CD14-positive monocyte (primary cell): ENCODE measurements around the gene MYO3B. TPM values are rescaled to one million over a fixed set of nuclear protein-coding genes. Genes with fewer than 3 reads are reported as not detected.

ENCODE experiments used
- DNase-seq, 3 donors: peaks; one replicate each; pipeline ENCODE4 v3.0.0-alpha.2; 2011 to 2022
- H2AFZ ChIP-seq: 2 replicates; pipeline ENCODE4 v1.6.0; 2012; ENCODE audit warnings: mild to moderate bottlenecking, low read depth, low read length, inconsistent platforms; ENCODE audit not compliant: insufficient read depth, poor library complexity, severe bottlenecking
- H3K27ac ChIP-seq, 2 donors: 1 replicate in 1 of 2; 2 replicates in 1 of 2; pipeline ENCODE4 v1.5.1; 2012 to 2013; ENCODE audit warnings: low read length in 2 of 2, control low read depth in 1 of 2, inconsistent platforms in 1 of 2, low read depth in 1 of 2, mild to moderate bottlenecking in 1 of 2
- H3K27me3 ChIP-seq, 2 donors: one replicate each; pipeline versions ENCODE4 v1.6.0 to v1.6.1; 2011 to 2013; ENCODE audit warnings: low read length in 2 of 2; ENCODE audit not compliant: control insufficient read depth in 2 of 2, insufficient read depth in 2 of 2
- H3K36me3 ChIP-seq, 2 donors: replicated peaks in 1 of 2; 1 replicate in 1 of 2; 2 replicates in 1 of 2; pipeline versions ENCODE4 v1.5.1 to v1.6.1; 2012 to 2013; ENCODE audit warnings: low read length in 2 of 2, control low read depth in 1 of 2, inconsistent platforms in 1 of 2, mild to moderate bottlenecking in 1 of 2; ENCODE audit not compliant: insufficient read depth in 2 of 2, control insufficient read depth in 1 of 2
- H3K4me1 ChIP-seq, 2 donors: 1 replicate in 1 of 2; 2 replicates in 1 of 2; pipeline versions ENCODE4 v1.5.1 to v1.6.1; 2012 to 2013; ENCODE audit warnings: low read length in 2 of 2, control low read depth in 1 of 2, inconsistent platforms in 1 of 2, mild to moderate bottlenecking in 1 of 2, moderate library complexity in 1 of 2; ENCODE audit not compliant: insufficient read depth in 2 of 2, control insufficient read depth in 1 of 2
- H3K4me2 ChIP-seq: replicated peaks from 2 replicates; pipeline ENCODE3; 2012; ENCODE audit warnings: low read length, moderate library complexity, mild to moderate bottlenecking; ENCODE audit not compliant: poor library complexity, severe bottlenecking; ENCODE audit errors: extremely low read depth
- H3K4me3 ChIP-seq, 3 experiments: fragments of 200-600 bp in 1 of 3; sonication (generic) in 1 of 3; replicated peaks in 1 of 3; 1 replicate in 2 of 3; 2 replicates in 1 of 3; pipeline ENCODE4 v1.5.1; 2011 to 2013; ENCODE audit warnings: low read length in 3 of 3, mild to moderate bottlenecking in 3 of 3, control low read depth in 2 of 3, low read depth in 2 of 3, inconsistent platforms in 1 of 3, moderate library complexity in 1 of 3
- H3K79me2 ChIP-seq: 2 replicates; pipeline ENCODE4 v1.6.0; 2012; ENCODE audit warnings: mild to moderate bottlenecking, control low read depth, inconsistent platforms, low read length, moderate library complexity; ENCODE audit not compliant: insufficient read depth
- H3K9ac ChIP-seq: 2 replicates; pipeline ENCODE4 v1.6.0; 2017; ENCODE audit warnings: low read length, mild to moderate bottlenecking; ENCODE audit not compliant: insufficient read depth, poor library complexity, severe bottlenecking
- H3K9me3 ChIP-seq, 2 donors: replicated peaks in 1 of 2; 1 replicate in 1 of 2; 2 replicates in 1 of 2; pipeline versions ENCODE4 v1.5.1 to v1.6.1; 2012 to 2013; ENCODE audit warnings: low read length in 2 of 2, control low read depth in 1 of 2; ENCODE audit not compliant: control insufficient read depth in 1 of 2, insufficient read depth in 1 of 2
- H4K20me1 ChIP-seq: 2 replicates; pipeline ENCODE4 v1.6.0; 2012; ENCODE audit warnings: mild to moderate bottlenecking, low read length, control low read depth, moderate library complexity; ENCODE audit not compliant: insufficient read depth
- H3K27ac Mint-ChIP-seq, 7 donors: one replicate each; pipeline ENCODE4 v1.8.0; 2020; ENCODE audit warnings: mild to moderate bottlenecking in 7 of 7, mixed read lengths in 7 of 7, moderate library complexity in 6 of 7, inconsistent platforms in 2 of 7
- H3K27me3 Mint-ChIP-seq, 3 donors: one replicate each; pipeline ENCODE4 v1.8.0; 2021 to 2022; ENCODE audit warnings: low read depth in 3 of 3, mild to moderate bottlenecking in 3 of 3, mixed read lengths in 3 of 3, moderate library complexity in 3 of 3, inconsistent platforms in 1 of 3
- H3K36me3 Mint-ChIP-seq, 2 donors: one replicate each; pipeline ENCODE4 v1.8.0; 2020; ENCODE audit warnings: mixed read lengths in 2 of 2, inconsistent platforms in 1 of 2, mild to moderate bottlenecking in 1 of 2
- H3K4me1 Mint-ChIP-seq: one replicate; pipeline ENCODE4 v1.8.0; 2020; ENCODE audit warnings: mild to moderate bottlenecking, mixed read lengths
- H3K4me3 Mint-ChIP-seq, 2 donors: one replicate each; pipeline ENCODE4 v1.8.0; 2020; ENCODE audit warnings: mild to moderate bottlenecking in 2 of 2, mixed read lengths in 2 of 2, moderate library complexity in 1 of 2
- H3K9me3 Mint-ChIP-seq, 7 donors: one replicate each; pipeline ENCODE4 v1.8.0; 2020 to 2022; ENCODE audit warnings: mixed read lengths in 7 of 7, mild to moderate bottlenecking in 6 of 7, moderate library complexity in 6 of 7, inconsistent platforms in 2 of 7
- WGBS: methylation state at CpG from one replicate; pipeline ENCODE4 v1.1.5; 2013; ENCODE audit warnings: missing lambda C conversion rate; ENCODE audit not compliant: insufficient coverage; 5-methylcytosine and 5-hydroxymethylcytosine counted together
- intact Hi-C, 2 donors: fragments of 100-400 bp; cut with micrococcal nuclease; formaldehyde crosslinking; loops; one replicate each; pipeline versions ENCODE4 v1.15.0 to v1.15.1; 2023
- polyA plus RNA-seq, 3 donors: library from polyadenylated mRNA; depleted of rRNA in 1 of 3; unstranded in 2 of 3; stranded (reverse) in 1 of 3; fragments of 300-500 nt in 2 of 3; fragments of >200 nt in 1 of 3; fragmentation: Illumina TruSeq in 2 of 3; gene quantifications; 1 replicate in 2 of 3; 2 replicates in 1 of 3; pipeline ENCODE4 v1.2.3, GENCODE V29; 2012 to 2021
- TF ChIP-seq, protein P1 (sequence below): fragments of 200-600 bp; IDR thresholded peaks from one replicate; pipeline ENCODE4 v1.8.0; 2022; ENCODE audit warnings: antibody characterized with exemption, mild to moderate bottlenecking

MYO3B gene
- polyA plus RNA-seq, 3 donors, result not detected

DNA sequence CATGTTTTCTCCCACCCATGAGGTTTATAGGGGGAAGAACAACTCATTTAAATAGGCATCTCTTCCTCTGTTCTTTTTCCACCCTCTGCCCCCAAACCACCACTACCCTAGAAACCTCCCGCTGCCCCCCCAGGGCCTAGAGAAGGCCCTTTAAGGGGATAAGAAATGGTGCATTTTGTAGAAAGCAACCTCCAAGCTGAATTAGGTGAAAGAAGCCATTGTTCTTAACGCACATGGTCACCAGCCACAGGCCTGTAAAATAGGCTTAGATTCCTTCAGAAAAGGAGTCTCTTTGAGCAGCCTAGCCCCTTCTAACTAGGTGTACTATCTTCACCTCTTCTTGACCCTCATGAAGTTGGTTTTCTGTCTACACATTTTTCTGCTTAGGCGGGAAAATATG is 418.6 kb downstream of the MYO3B start:
- DNase-seq, result no peak
- TF ChIP-seq, protein P1, sequence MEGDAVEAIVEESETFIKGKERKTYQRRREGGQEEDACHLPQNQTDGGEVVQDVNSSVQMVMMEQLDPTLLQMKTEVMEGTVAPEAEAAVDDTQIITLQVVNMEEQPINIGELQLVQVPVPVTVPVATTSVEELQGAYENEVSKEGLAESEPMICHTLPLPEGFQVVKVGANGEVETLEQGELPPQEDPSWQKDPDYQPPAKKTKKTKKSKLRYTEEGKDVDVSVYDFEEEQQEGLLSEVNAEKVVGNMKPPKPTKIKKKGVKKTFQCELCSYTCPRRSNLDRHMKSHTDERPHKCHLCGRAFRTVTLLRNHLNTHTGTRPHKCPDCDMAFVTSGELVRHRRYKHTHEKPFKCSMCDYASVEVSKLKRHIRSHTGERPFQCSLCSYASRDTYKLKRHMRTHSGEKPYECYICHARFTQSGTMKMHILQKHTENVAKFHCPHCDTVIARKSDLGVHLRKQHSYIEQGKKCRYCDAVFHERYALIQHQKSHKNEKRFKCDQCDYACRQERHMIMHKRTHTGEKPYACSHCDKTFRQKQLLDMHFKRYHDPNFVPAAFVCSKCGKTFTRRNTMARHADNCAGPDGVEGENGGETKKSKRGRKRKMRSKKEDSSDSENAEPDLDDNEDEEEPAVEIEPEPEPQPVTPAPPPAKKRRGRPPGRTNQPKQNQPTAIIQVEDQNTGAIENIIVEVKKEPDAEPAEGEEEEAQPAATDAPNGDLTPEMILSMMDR, result no peak
- Histone ChIP-seq H2AFZ (no peak overlapping the region), H4K20me1 (no peaks in the 10 kb centered on the region), H3K9me3 (no peaks in the 10 kb centered on the region), H3K27ac (no peak overlapping the region), H3K4me3 (no peak overlapping the region), H3K36me3 (no peaks in the 10 kb centered on the region), H3K79me2 (no peaks in the 10 kb centered on the region), H3K4me2 (no peak overlapping the region), H3K27me3 (no peaks in the 10 kb centered on the region), H3K9ac (no peak overlapping the region), H3K4me1 (no peaks in the 10 kb centered on the region)
- Mint-ChIP-seq H3K4me1 (no peaks in the 10 kb centered on the region), H3K27me3 (peaks cover 0 to 2% (median under 1%) of the 10 kb centered on the region in 3 donors), H3K27ac (peak overlapping the region in 1 of 7 donors; percentile 77), H3K9me3 (peaks cover 0 to 6% (median 0%) of the 10 kb centered on the region in 7 donors), H3K36me3 (no peaks in the 10 kb centered on the region), H3K4me3 (no peak overlapping the region)
- intact Hi-C loops, result no loop called here
- WGBS, result 100% methylated on average over 1 of the region's 3 CpGs

DNA sequence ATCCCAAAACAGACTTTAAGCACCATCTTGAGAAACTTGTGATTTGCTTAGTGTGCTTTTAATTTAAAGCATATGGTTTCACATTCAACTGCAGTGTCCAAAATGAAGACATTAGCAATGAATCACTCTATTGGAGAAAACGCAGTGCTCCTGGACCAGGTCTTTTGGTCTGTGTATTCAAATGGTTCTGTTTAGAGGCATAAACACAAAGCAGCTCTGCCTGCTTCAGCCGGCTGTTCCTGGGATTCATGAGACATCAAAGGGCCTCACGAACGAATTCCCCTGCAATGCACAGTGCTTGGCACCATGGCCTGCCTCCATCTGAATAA is 420.1 kb downstream of the MYO3B start:
- DNase-seq, result no peak
- intact Hi-C loops, result no loop called here
- H3K27me3 Mint-ChIP-seq, result peaks cover 1 to 7% (median 1%) of the 10 kb centered on the region in 3 donors
- no peaks in the 10 kb centered on the region for H4K20me1 ChIP-seq
- TF ChIP-seq, protein P1, result no peak
- H3K4me1 ChIP-seq, result no peaks in the 10 kb centered on the region
- no peaks in the 10 kb centered on the region for H3K9me3 ChIP-seq
- H3K9ac ChIP-seq, result no peak overlapping the region
- H3K27ac Mint-ChIP-seq, result no peak overlapping the region
- H3K36me3 ChIP-seq, result no peaks in the 10 kb centered on the region
- no peak overlapping the region for H3K4me3 Mint-ChIP-seq
- no peak overlapping the region for H3K27ac ChIP-seq
- no peak overlapping the region for H3K4me2 ChIP-seq
- no peaks in the 10 kb centered on the region for H3K4me1 Mint-ChIP-seq
- 88% methylated on average over 4 of the region's 4 CpGs for WGBS
- H2AFZ ChIP-seq, result no peak overlapping the region
- H3K9me3 Mint-ChIP-seq, result peaks cover 0 to 6% (median 0%) of the 10 kb centered on the region in 7 donors
- H3K36me3 Mint-ChIP-seq, result no peaks in the 10 kb centered on the region
- H3K27me3 ChIP-seq, result no peaks in the 10 kb centered on the region
- H3K4me3 ChIP-seq, result no peak overlapping the region
- H3K79me2 ChIP-seq, result no peaks in the 10 kb centered on the region
